ENCODE results near the gene SORBS2. TPM values are rescaled to one million over a fixed set of nuclear protein-coding genes. Genes with fewer than 3 reads are reported as not detected.

SORBS2 gene
- total RNA-seq, 2 experiments from 2014 or later, result not detected

GRCh38 chr4:185541251-185541727 is 270.7 kb downstream of the SORBS2 start:
- H3K27me3 Mint-ChIP-seq, result peaks cover 19% of the 10 kb centered on the region
- ChIA-PET CTCF (interaction anchor here (1.1 kb wide), 1 partner anchor 57 kb away, joined by 4 read pairs; no protein-coding TSS in a partner anchor), POLR2A (no interaction called here)
- H3K36me3 Mint-ChIP-seq (ENCODE audit: low read depth), result no peaks in the 10 kb centered on the region
- no peaks in the 10 kb centered on the region for H3K4me1 Mint-ChIP-seq (ENCODE audit: low read depth)
- no peak for DNase-seq
- ATAC-seq (ENCODE audit: poor library complexity), result no peak
- Histone ChIP-seq H3K27ac (ENCODE audit: low read depth in 1 of 2, low read length in 2 of 2) (no peak overlapping the region), H3K4me1 (ENCODE audit: insufficient read depth, low read length) (no peaks in the 10 kb centered on the region), H3K4me3 (ENCODE audit: low read length) (no peak overlapping the region), H3K36me3 (ENCODE audit: insufficient read depth, low read length) (no peaks in the 10 kb centered on the region), H3K9me3 (ENCODE audit: control insufficient read depth in 1 of 2, insufficient read depth in 1 of 2, low read length in 2 of 2) (no peaks in the 10 kb centered on the region), H3K27me3 (ENCODE audit: control insufficient read depth in 1 of 2, insufficient read depth in 2 of 2, low read length in 2 of 2) (peaks cover 12 to 34% of the 10 kb centered on the region in 2 experiments)
- H3K27ac Mint-ChIP-seq, result no peak overlapping the region
- intact Hi-C loops (cut with DNase I, micrococcal nuclease), result no loop called here
- TF ChIP-seq CTCF (IDR thresholded peaks at IDR 0.05), result no peak
- no peak overlapping the region for H3K4me3 Mint-ChIP-seq
- no peaks in the 10 kb centered on the region for H3K9me3 Mint-ChIP-seq

DNA sequence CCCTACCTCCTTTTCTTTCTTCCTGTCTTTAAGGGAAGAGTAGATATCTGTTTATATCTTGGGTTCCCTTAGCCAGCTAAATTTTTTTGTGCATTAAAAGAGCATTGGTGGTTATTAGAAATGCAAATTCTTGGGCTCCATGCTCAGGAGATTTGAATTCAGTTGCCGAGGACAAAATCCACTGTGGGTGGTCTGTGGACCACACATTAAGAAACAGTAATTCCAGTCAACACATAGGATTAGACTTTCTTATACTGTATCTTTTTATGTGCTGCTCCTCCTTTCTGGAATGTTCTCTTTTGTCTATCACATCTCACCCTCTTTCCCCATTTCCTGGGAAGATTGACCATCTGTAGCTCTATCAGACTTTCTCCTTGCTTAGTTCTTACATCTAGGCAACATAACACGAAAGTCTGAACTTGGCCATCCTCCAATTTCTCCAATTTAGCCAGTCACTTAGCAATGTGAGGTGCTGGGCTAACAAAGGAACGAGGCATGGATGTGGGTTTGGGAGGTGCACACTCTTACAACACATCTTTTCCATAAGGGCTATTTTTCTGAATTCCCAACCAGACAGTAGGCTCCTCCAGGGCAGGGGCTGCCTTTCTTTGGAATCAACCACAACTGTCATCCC is 271.4 kb downstream of the SORBS2 start:
- H3K27me3 Mint-ChIP-seq, result peaks cover 26% of the 10 kb centered on the region
- H3K27me3 ChIP-seq (ENCODE audit: control insufficient read depth in 1 of 2, insufficient read depth in 2 of 2, low read length in 2 of 2), result peaks cover 19 to 40% of the 10 kb centered on the region in 2 experiments
- no peak overlapping the region for H3K27ac ChIP-seq (ENCODE audit: low read depth in 1 of 2, low read length in 2 of 2)
- no peaks in the 10 kb centered on the region for H3K9me3 ChIP-seq (ENCODE audit: control insufficient read depth in 1 of 2, insufficient read depth in 1 of 2, low read length in 2 of 2)
- no peaks in the 10 kb centered on the region for H3K36me3 ChIP-seq (ENCODE audit: insufficient read depth, low read length)
- no peaks in the 10 kb centered on the region for H3K36me3 Mint-ChIP-seq (ENCODE audit: low read depth)
- ATAC-seq (ENCODE audit: poor library complexity), result no peak
- DNase-seq, result no peak
- POLR2A ChIA-PET, result no interaction called here
- no peaks in the 10 kb centered on the region for H3K9me3 Mint-ChIP-seq
- no peaks in the 10 kb centered on the region for H3K4me1 Mint-ChIP-seq (ENCODE audit: low read depth)
- intact Hi-C loops (cut with DNase I, micrococcal nuclease), result no loop called here
- TF ChIP-seq CTCF (IDR thresholded peaks at IDR 0.05), result no peak
- H3K27ac Mint-ChIP-seq, result no peak overlapping the region
- no peak overlapping the region for H3K4me3 ChIP-seq (ENCODE audit: low read length)
- CTCF ChIA-PET, result no interaction called here
- H3K4me3 Mint-ChIP-seq, result no peak overlapping the region
- H3K4me1 ChIP-seq (ENCODE audit: insufficient read depth, low read length), result no peaks in the 10 kb centered on the region

DNA sequence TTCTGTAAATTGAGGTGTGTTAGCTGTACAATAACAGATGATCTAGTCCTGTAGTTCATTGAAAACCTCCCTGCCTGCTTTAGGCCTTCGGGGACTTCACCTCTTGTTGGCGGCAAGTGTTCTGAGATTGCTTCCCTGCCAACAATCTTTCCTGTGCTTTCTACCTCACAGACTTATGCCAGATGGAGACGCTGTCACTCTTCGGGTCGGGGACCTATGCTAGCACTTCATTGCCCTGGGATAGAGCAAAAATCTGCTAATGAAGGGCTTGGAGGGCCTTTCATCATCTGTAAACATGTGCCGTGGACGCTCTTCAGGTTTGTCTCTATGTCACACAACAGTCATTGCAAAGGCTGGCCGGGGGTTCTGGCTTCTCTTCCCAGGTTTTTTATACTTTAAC is 272.0 kb downstream of the SORBS2 start:
- POLR2A ChIA-PET, result no interaction called here
- Histone ChIP-seq H3K4me3 (ENCODE audit: low read length) (no peak overlapping the region), H3K4me1 (ENCODE audit: insufficient read depth, low read length) (no peaks in the 10 kb centered on the region), H3K9me3 (ENCODE audit: control insufficient read depth in 1 of 2, insufficient read depth in 1 of 2, low read length in 2 of 2) (no peaks in the 10 kb centered on the region), H3K36me3 (ENCODE audit: insufficient read depth, low read length) (no peaks in the 10 kb centered on the region), H3K27ac (ENCODE audit: low read depth in 1 of 2, low read length in 2 of 2) (no peak overlapping the region), H3K27me3 (ENCODE audit: control insufficient read depth in 1 of 2, insufficient read depth in 2 of 2, low read length in 2 of 2) (peaks cover 19 to 42% of the 10 kb centered on the region in 2 experiments)
- no peak for ATAC-seq (ENCODE audit: poor library complexity)
- Mint-ChIP-seq H3K36me3 (ENCODE audit: low read depth) (no peaks in the 10 kb centered on the region), H3K27ac (no peak overlapping the region), H3K9me3 (no peaks in the 10 kb centered on the region), H3K4me3 (no peak overlapping the region), H3K4me1 (ENCODE audit: low read depth) (no peaks in the 10 kb centered on the region), H3K27me3 (peaks cover 28% of the 10 kb centered on the region)
- no peak for TF ChIP-seq CTCF (IDR thresholded peaks at IDR 0.05)
- no peak for DNase-seq
- CTCF ChIA-PET, result no interaction called here
- intact Hi-C loops (cut with DNase I, micrococcal nuclease), result no loop called here
